ENCODE measurements around the gene COL25A1. TPM values are rescaled to one million over a fixed set of nuclear protein-coding genes. Genes with fewer than 3 reads are reported as not detected.
"Not testable (repeated sequence)": the region's sequence is repeated elsewhere in the genome, so short reads cannot be mapped to it uniquely, and the experiment has no call there.

COL25A1 gene
- total RNA-seq, 2 donors from 2014 or later = 4.0 to 6.2 TPM

GRCh38 chr4:109072595-109072994, 229.9 kb downstream of the COL25A1 start:
- Histone ChIP-seq H3K27ac (ENCODE audit: low read depth, low read length) (no peak overlapping the region), H3K4me1 (ENCODE audit: control insufficient read depth, insufficient read depth, low read length) (no peaks in the 10 kb centered on the region), H3K36me3 (ENCODE audit: control insufficient read depth, insufficient read depth, low read length) (no peaks in the 10 kb centered on the region), H3K4me3 (ENCODE audit: low read length) (no peak overlapping the region), H3K9me3 (ENCODE audit: control insufficient read depth, low read length) (no peaks in the 10 kb centered on the region), H3K9ac (ENCODE audit: extremely low read depth, low read length, poor library complexity, severe bottlenecking) (no peak overlapping the region), H3K27me3 (ENCODE audit: control insufficient read depth, insufficient read depth, low read length, poor library complexity, severe bottlenecking) (no peaks in the 10 kb centered on the region)
- peaks cover 26% of the 10 kb centered on the region for H3K9me3 Mint-ChIP-seq
- no peaks in the 10 kb centered on the region for H3K4me1 Mint-ChIP-seq
- H3K27ac Mint-ChIP-seq = no peak overlapping the region
- H3K4me3 Mint-ChIP-seq = no peak overlapping the region
- DNase-seq = no peak
- TF ChIP-seq CTCF (conservative IDR thresholded peaks at IDR 0.05) = no peak
- no peaks in the 10 kb centered on the region for H3K36me3 Mint-ChIP-seq (ENCODE audit: low read depth)
- H3K27me3 Mint-ChIP-seq (ENCODE audit: insufficient read depth) = no peaks in the 10 kb centered on the region
- WGBS, 2 experiments (ENCODE audit: insufficient coverage in 1 of 2, insufficient read length in 1 of 2) = 90 to 100% methylated on average over 1 to 2 of the region's 2 CpGs

DNA sequence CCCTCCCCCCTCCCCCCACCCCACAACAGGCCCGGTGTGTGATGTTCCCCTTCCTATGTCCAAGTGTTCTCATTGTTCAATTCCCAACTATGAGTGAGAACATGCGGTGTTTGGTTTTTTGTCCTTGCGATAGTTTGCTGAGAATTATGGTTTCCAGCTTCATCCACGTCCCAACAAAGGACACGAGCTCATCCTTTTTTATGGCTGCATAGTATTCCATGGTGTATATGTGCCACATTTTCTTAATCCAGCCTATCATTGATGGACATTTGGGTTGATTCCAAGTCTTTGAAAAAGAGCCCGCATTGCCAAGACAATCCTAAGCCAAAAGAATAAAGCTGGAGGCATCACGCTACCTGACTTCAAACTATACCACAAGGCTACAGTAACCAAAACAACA, 231.8 kb downstream of the COL25A1 start:
- H3K27ac ChIP-seq (ENCODE audit: low read depth, low read length); H3K4me1 ChIP-seq (ENCODE audit: control insufficient read depth, insufficient read depth, low read length); H3K36me3 ChIP-seq (ENCODE audit: control insufficient read depth, insufficient read depth, low read length); H3K4me1 Mint-ChIP-seq; H3K4me3 ChIP-seq (ENCODE audit: low read length); H3K27me3 ChIP-seq (ENCODE audit: control insufficient read depth, insufficient read depth, low read length, poor library complexity, severe bottlenecking); DNase-seq; H3K36me3 Mint-ChIP-seq (ENCODE audit: low read depth); H3K9me3 ChIP-seq (ENCODE audit: control insufficient read depth, low read length); H3K9ac ChIP-seq (ENCODE audit: extremely low read depth, low read length, poor library complexity, severe bottlenecking); H3K27ac Mint-ChIP-seq; H3K27me3 Mint-ChIP-seq (ENCODE audit: insufficient read depth); H3K4me3 Mint-ChIP-seq: not testable (repeated sequence)
- 82% methylated on average over 6 of the region's 7 CpGs; no CpG with 5 or more reads in 1 of the 2 experiments for WGBS, 2 experiments (ENCODE audit: insufficient coverage in 1 of 2, insufficient read length in 1 of 2)
- H3K9me3 Mint-ChIP-seq = peaks cover 20% of the 10 kb centered on the region

- DNase-seq = no peak
- no peak for TF ChIP-seq CTCF (conservative IDR thresholded peaks at IDR 0.05)
- Mint-ChIP-seq H3K4me1 (no peaks in the 10 kb centered on the region), H3K4me3 (no peak overlapping the region), H3K27ac (no peak overlapping the region), H3K27me3 (ENCODE audit: insufficient read depth) (no peaks in the 10 kb centered on the region), H3K9me3 (no peaks in the 10 kb centered on the region), H3K36me3 (ENCODE audit: low read depth) (no peaks in the 10 kb centered on the region)
- no peaks in the 10 kb centered on the region for H3K27me3 ChIP-seq (ENCODE audit: control insufficient read depth, insufficient read depth, low read length, poor library complexity, severe bottlenecking)
- H3K4me1 ChIP-seq (ENCODE audit: control insufficient read depth, insufficient read depth, low read length) = no peaks in the 10 kb centered on the region
- H3K9ac ChIP-seq (ENCODE audit: extremely low read depth, low read length, poor library complexity, severe bottlenecking) = no peak overlapping the region
- no peak overlapping the region for H3K27ac ChIP-seq (ENCODE audit: low read depth, low read length)
- H3K4me3 ChIP-seq (ENCODE audit: low read length) = no peak overlapping the region
- 84 to 92% methylated on average over 4 of the region's 4 CpGs for WGBS, 2 experiments (ENCODE audit: insufficient coverage in 1 of 2, insufficient read length in 1 of 2)
- no peaks in the 10 kb centered on the region for H3K9me3 ChIP-seq (ENCODE audit: control insufficient read depth, low read length)
- no peaks in the 10 kb centered on the region for H3K36me3 ChIP-seq (ENCODE audit: control insufficient read depth, insufficient read depth, low read length)
Observed at GRCh38 chr4:109067508-109068235, 234.8 kb downstream of the COL25A1 start.

- Histone ChIP-seq H3K36me3 (ENCODE audit: control insufficient read depth, insufficient read depth, low read length) (no peaks in the 10 kb centered on the region), H3K4me3 (ENCODE audit: low read length) (no peak overlapping the region), H3K27ac (ENCODE audit: low read depth, low read length) (no peak overlapping the region), H3K4me1 (ENCODE audit: control insufficient read depth, insufficient read depth, low read length) (no peaks in the 10 kb centered on the region), H3K9ac (ENCODE audit: extremely low read depth, low read length, poor library complexity, severe bottlenecking) (no peak overlapping the region), H3K27me3 (ENCODE audit: control insufficient read depth, insufficient read depth, low read length, poor library complexity, severe bottlenecking) (no peaks in the 10 kb centered on the region), H3K9me3 (ENCODE audit: control insufficient read depth, low read length) (no peaks in the 10 kb centered on the region)
- Mint-ChIP-seq H3K9me3 (no peaks in the 10 kb centered on the region), H3K4me3 (no peak overlapping the region), H3K4me1 (no peaks in the 10 kb centered on the region), H3K36me3 (ENCODE audit: low read depth) (no peaks in the 10 kb centered on the region), H3K27ac (no peak overlapping the region), H3K27me3 (ENCODE audit: insufficient read depth) (no peaks in the 10 kb centered on the region)
- whole genome bisulfite sequencing, 2 experiments (ENCODE audit: insufficient coverage in 1 of 2, insufficient read length in 1 of 2) = 93 to 100% methylated on average over 1 to 4 of the region's 4 CpGs
- no peak for DNase-seq
- TF ChIP-seq CTCF (conservative IDR thresholded peaks at IDR 0.05) = no peak
Observed at GRCh38 chr4:109065006-109065405, 237.5 kb downstream of the COL25A1 start.

Measured in endodermal cell (in vitro differentiated cells).